T-helper 1 cell treated with Interleukin-12 subunit alpha and Interleukin-12 subunit beta and Interleukin-4 antibody, amounts not matched to agents 30 μg/mL and 1 μg/mL, for 36 hours (primary cell): ENCODE measurements around the gene EXOC4.

Experiments
- H3K27ac Mint-ChIP-seq: one replicate; pipeline ENCODE4 v1.8.0; 2021; ENCODE audit warnings: mild to moderate bottlenecking, mixed read lengths
- H3K27me3 Mint-ChIP-seq: one replicate; pipeline ENCODE4 v1.8.0; 2021; ENCODE audit warnings: low read depth, mixed read lengths
- H3K36me3 Mint-ChIP-seq: one replicate; pipeline ENCODE4 v1.8.0; 2021; ENCODE audit warnings: low read depth, mixed read lengths
- H3K4me1 Mint-ChIP-seq: one replicate; pipeline ENCODE4 v1.8.0; 2021; ENCODE audit warnings: low read depth, mixed read lengths
- H3K4me3 Mint-ChIP-seq: one replicate; pipeline ENCODE4 v1.8.0; 2021; ENCODE audit warnings: mild to moderate bottlenecking, moderate library complexity, mixed read lengths
- H3K9me3 Mint-ChIP-seq: one replicate; pipeline ENCODE4 v1.8.0; 2021; ENCODE audit warnings: mixed read lengths

Gene EXOC4

DNA sequence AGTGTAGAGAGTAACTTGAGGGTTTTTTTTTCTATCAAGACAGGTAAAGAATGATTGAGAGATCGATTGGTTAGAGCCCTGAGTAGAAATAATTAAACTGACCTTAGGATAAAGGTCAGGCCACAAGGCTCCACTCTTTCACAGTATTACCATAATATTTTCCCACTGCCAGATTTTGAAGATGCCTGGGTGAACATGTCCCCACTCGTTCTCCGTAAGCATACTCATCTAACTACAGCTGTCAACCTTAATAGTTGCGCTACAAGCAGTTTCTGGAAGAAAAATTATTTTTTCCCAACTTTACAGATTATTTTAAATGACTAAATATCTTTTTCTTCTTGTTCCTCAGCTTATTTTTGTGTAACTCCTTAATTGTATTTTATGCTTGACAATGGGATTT is 671.1 kb downstream of the EXOC4 start:
- no peaks in the 10 kb centered on the region for H3K4me1 Mint-ChIP-seq
- no peaks in the 10 kb centered on the region for H3K27me3 Mint-ChIP-seq
- no peak overlapping the region for H3K4me3 Mint-ChIP-seq
- peaks cover 3% of the 10 kb centered on the region for H3K36me3 Mint-ChIP-seq
- H3K9me3 Mint-ChIP-seq = peaks cover 19% of the 10 kb centered on the region
- H3K27ac Mint-ChIP-seq = no peak overlapping the region

DNA sequence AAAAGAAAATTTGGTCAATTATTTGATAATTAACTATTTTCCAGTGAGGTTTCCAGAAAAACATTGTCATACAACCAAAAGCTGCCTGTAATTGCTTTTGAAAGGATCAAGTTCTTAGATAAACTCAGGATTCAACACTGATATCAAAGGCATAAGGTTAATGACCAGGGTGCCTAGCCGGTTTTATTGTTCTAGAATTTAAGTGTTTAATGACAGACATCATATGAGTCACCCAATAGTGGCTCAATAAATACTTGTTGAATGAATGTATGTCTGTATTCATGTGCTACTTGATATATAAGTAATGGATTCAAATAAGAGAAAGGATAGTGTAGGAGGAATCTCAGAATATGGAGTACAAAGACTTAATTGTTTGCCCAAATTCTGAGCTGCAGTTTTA is 678.2 kb downstream of the EXOC4 start:
- Mint-ChIP-seq H3K27me3 (no peaks in the 10 kb centered on the region), H3K36me3 (no peaks in the 10 kb centered on the region), H3K4me1 (no peaks in the 10 kb centered on the region), H3K27ac (no peak overlapping the region), H3K4me3 (no peak overlapping the region), H3K9me3 (no peaks in the 10 kb centered on the region)

DNA sequence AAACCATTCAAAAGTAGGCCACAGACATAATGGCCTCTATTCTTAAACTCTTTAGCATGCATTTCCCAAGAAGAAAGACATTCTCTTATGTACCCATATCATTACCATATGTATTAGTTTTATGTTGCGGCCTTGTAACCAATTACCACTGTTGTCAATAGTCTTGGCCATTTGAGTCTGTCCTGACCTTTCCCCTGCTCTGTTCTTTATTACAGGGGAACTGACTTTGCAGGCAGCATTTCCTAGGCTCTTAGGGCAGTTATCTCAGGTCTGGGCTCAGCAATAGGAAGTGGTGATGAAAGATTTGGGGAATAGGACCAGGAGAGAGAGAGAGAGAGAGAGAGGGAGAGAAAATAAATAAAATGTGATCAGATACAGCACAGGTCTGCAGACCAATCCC is 679.7 kb downstream of the EXOC4 start:
- H3K9me3 Mint-ChIP-seq = no peaks in the 10 kb centered on the region
- H3K4me3 Mint-ChIP-seq = no peak overlapping the region
- H3K36me3 Mint-ChIP-seq = no peaks in the 10 kb centered on the region
- no peaks in the 10 kb centered on the region for H3K4me1 Mint-ChIP-seq
- no peak overlapping the region for H3K27ac Mint-ChIP-seq
- no peaks in the 10 kb centered on the region for H3K27me3 Mint-ChIP-seq

DNA sequence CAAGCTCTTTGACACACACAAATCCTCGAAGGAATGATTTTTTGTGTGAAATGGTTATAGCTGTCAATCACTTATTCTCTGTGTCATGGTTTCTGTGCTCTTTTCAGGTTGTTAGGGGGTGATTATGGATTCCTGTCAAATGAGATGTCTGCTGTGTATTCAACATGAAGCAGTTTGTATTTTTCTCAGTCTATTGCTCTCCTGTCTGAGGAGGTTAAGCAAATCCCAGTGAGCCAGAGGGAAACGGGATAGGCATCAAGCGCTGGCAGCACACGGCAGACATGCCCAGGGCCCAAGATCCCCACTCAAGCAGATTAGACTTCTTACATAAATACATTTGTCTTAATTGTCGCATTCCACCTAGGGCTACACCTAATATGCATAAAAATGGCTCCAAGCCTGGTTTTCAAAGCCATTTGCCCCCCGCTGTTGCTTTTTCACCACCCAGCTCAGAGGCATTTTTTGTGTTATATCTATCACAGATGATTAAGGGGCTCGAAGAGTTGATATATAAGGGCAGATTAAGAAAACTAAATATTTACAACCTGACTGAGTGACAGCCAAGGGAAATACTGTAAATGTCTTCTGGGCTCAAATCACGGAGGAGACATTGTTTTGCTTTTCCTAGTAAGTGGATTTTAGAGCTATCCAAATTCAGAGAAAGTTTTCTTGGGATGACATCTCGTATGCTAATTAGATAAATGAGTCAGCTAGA is 681.5 kb downstream of the EXOC4 start:
- Mint-ChIP-seq H3K27me3 (no peaks in the 10 kb centered on the region), H3K4me1 (no peaks in the 10 kb centered on the region), H3K36me3 (no peaks in the 10 kb centered on the region), H3K9me3 (no peaks in the 10 kb centered on the region), H3K4me3 (no peak overlapping the region), H3K27ac (no peak overlapping the region)

DNA sequence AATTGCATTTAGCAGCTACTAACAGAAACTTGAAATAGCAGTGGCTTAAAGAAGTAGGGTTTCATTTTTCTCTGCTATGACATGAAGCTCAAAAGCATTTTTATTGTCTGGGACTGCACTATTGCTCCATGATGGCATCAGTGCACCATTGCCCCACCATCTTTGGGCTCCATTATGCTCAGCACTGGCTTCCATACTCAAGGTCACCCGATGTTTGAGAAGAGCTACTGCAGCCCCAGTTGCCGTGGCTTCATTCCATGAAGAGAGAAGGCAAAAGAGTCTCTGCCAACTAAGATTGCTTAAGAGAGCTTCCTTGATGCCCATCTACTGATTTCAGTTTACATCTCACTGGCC is 682.1 kb downstream of the EXOC4 start:
- Mint-ChIP-seq H3K9me3 (no peaks in the 10 kb centered on the region), H3K4me3 (no peak overlapping the region), H3K36me3 (no peaks in the 10 kb centered on the region), H3K27me3 (no peaks in the 10 kb centered on the region), H3K27ac (no peak overlapping the region), H3K4me1 (no peaks in the 10 kb centered on the region)

DNA sequence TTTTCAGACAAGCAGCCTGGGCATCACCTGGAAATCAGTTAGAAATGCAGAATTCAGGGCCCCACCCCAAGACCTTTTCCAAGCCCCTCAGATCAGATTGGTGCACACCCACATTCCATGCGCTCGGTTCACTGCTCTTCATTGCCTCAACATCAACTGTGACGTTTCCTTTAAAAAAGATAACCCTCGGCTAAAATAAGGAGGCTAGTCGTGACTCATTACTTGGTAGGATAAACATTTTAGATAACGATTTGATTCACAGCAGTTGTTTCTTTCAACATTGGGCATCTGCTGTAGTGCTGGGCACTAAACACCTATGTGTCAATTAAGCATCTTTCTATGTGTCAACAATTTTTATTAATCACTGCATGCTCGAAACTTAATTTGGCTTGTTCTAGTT is 683.2 kb downstream of the EXOC4 start:
- Mint-ChIP-seq H3K27ac (no peak overlapping the region), H3K36me3 (no peaks in the 10 kb centered on the region), H3K4me3 (no peak overlapping the region), H3K9me3 (no peaks in the 10 kb centered on the region), H3K4me1 (no peaks in the 10 kb centered on the region), H3K27me3 (no peaks in the 10 kb centered on the region)

DNA sequence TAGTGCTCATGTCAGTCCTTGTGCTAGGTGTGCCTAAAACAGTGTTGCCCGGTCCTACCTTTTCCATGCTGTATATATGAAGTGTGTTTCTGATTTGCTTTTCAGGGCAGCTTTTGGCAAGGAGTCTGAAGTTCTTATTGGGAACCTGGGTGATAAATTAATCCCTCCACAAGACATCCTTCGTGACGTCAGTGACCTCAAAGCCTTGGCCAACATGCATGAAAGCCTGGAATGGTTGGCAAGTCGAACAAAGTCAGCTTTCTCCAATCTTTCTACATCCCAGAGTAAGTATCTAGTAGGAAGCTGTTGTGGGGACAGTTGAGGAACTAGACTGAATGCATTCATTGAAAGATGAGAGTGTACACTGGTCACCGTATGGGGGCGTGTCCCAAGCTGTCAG is 684.9 kb downstream of the EXOC4 start:
- H3K27ac Mint-ChIP-seq = no peak overlapping the region
- H3K9me3 Mint-ChIP-seq = no peaks in the 10 kb centered on the region
- H3K4me3 Mint-ChIP-seq = no peak overlapping the region
- no peaks in the 10 kb centered on the region for H3K36me3 Mint-ChIP-seq
- no peaks in the 10 kb centered on the region for H3K4me1 Mint-ChIP-seq
- H3K27me3 Mint-ChIP-seq = no peaks in the 10 kb centered on the region

DNA sequence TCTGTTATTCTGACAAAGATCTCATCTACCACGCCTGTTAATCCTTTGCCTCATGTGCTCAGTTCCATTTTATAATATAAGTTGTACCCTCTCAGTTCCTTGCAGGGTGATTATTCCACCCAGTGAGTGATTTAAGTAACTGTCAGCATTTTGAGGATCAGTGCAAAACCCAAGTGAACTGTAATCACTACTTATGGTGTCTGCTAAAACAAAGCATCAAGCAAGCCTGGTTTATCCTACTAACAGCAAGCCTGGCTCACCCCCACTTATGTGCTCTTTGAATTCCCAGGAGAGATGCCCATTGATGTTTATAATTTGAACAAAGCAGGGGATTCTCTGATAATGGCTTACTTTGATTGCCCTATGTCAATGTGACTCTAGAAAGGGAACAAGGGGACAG is 687.5 kb downstream of the EXOC4 start:
- no peaks in the 10 kb centered on the region for H3K27me3 Mint-ChIP-seq
- H3K4me1 Mint-ChIP-seq = no peaks in the 10 kb centered on the region
- no peak overlapping the region for H3K27ac Mint-ChIP-seq
- no peaks in the 10 kb centered on the region for H3K9me3 Mint-ChIP-seq
- H3K36me3 Mint-ChIP-seq = no peaks in the 10 kb centered on the region
- no peak overlapping the region for H3K4me3 Mint-ChIP-seq

DNA sequence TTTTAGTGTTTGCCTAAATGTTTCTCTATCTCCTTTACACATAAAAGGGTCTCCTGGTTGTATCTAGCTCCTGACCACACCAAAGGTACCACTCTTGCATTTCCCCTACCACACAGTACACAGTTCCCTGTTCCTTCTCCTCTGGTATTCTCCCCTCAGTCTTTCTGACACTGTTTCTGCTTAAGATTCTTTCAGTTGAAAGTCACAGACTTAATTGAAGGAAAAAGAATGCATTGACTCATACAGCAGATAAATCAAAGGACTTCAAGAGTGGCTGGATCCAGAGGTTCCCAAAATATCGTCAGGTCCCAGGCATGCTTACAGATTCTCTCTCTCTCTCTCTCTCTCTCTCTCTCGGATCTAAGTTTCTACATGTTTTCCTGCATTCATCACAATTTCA is 688.6 kb downstream of the EXOC4 start:
- H3K4me3 Mint-ChIP-seq = no peak overlapping the region
- no peaks in the 10 kb centered on the region for H3K4me1 Mint-ChIP-seq
- no peaks in the 10 kb centered on the region for H3K9me3 Mint-ChIP-seq
- no peak overlapping the region for H3K27ac Mint-ChIP-seq
- H3K27me3 Mint-ChIP-seq = no peaks in the 10 kb centered on the region
- no peaks in the 10 kb centered on the region for H3K36me3 Mint-ChIP-seq

DNA sequence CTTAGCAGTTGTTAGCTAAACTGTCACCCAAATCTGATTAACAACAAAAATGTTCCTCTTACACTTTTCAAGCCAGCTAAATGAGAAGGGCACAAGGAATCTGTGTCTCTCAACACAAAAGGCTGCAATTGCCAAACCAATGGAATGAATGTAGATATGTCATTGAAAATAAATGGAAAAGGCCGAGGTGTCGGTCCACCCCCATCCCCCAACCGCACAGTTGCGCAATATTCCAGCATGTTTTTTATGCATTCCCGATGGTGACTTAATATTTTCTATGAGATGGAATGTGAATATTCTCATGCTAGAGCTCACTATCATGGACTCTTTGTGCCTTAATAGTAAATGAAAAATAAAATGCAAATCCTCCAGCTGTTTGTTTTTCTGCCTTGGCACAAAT is 692.6 kb downstream of the EXOC4 start:
- H3K4me1 Mint-ChIP-seq = no peaks in the 10 kb centered on the region
- no peaks in the 10 kb centered on the region for H3K9me3 Mint-ChIP-seq
- peaks cover 1% of the 10 kb centered on the region for H3K36me3 Mint-ChIP-seq
- H3K27me3 Mint-ChIP-seq = no peaks in the 10 kb centered on the region
- no peak overlapping the region for H3K4me3 Mint-ChIP-seq
- no peak overlapping the region for H3K27ac Mint-ChIP-seq

DNA sequence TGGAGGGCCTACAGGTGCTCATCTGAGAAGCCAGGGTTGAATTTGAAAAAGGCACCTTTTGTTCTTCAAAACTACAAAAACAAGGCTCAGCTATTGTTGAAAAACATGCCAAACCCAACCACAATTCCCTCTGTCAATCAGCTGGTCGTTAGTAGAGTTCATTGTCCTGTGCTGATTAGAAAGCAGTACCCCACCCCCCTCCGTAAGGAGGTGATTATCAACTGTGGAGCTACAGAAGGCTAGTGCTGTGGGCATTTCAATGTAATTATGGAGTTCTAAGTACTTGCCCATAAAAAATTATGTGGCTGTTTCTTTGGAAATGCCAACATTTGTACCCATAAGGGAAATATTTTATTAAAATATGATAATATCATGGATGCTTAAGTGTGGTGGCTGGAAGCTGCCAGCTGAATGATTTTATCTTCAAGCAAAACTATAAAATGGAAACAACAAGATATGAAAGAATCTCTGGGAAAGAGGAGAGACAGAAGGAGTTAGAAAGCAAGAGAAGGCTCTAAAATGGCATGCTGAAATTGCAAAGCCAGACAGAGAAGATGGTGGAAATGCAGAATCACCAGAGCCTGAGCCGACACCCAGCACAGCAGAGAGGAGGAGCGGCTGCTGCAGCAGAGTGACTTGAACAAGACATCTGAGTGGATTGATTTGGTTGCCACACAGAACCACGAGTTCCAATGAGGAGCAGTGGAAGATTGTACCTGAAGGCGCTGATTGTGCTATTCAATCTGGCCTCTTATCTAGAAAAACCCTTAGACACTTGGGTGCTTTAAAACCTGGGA is 694.8 kb downstream of the EXOC4 start:
- peaks cover 6% of the 10 kb centered on the region for H3K36me3 Mint-ChIP-seq
- peaks cover 3% of the 10 kb centered on the region for H3K9me3 Mint-ChIP-seq
- no peaks in the 10 kb centered on the region for H3K4me1 Mint-ChIP-seq
- no peak overlapping the region for H3K4me3 Mint-ChIP-seq
- H3K27me3 Mint-ChIP-seq = no peaks in the 10 kb centered on the region
- H3K27ac Mint-ChIP-seq = no peak overlapping the region

DNA sequence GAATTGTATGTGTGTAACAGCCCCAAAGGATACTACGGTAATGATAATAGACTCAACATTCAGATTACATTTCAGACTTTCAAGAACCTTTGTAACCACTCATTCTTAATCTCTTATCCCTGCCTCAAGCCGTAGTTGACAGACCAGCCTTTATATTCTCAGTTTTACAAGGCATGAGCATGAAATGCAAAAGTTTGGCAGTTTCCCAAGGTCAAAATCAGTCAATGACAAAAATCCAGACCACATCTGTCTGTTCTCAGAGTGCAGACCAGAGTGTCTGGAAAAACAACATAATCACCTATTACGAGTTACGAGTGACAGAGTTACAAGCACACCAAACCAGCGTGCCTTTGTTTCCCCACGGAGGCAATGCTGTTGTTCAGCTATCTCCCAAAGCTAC is 695.7 kb downstream of the EXOC4 start:
- Mint-ChIP-seq H3K9me3 (peaks cover 6% of the 10 kb centered on the region), H3K36me3 (peaks cover 6% of the 10 kb centered on the region), H3K4me3 (no peak overlapping the region), H3K27me3 (no peaks in the 10 kb centered on the region), H3K4me1 (no peaks in the 10 kb centered on the region), H3K27ac (no peak overlapping the region)

DNA sequence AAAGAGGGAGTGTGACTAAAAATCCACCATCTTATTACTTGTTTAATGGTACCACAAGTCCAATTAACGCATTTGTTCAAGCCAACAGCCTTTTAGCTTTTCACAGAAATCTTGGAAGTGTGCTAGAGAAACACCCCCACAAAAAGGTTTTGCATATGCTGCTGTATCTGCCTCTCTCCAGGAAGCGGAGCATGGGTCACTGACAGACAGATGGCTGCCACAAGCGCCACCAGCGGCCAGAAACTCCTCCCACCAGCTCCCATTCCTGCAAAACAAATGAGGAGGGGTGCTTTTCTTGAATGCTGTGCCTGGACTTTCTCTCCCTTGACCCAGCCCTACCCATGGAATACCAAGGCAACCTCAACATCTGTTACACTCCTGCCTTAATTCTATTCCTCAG is 698.0 kb downstream of the EXOC4 start:
- no peaks in the 10 kb centered on the region for H3K27me3 Mint-ChIP-seq
- H3K36me3 Mint-ChIP-seq = peaks cover 7% of the 10 kb centered on the region
- no peak overlapping the region for H3K4me3 Mint-ChIP-seq
- no peak overlapping the region for H3K27ac Mint-ChIP-seq
- H3K9me3 Mint-ChIP-seq = peaks cover 6% of the 10 kb centered on the region
- no peaks in the 10 kb centered on the region for H3K4me1 Mint-ChIP-seq

DNA sequence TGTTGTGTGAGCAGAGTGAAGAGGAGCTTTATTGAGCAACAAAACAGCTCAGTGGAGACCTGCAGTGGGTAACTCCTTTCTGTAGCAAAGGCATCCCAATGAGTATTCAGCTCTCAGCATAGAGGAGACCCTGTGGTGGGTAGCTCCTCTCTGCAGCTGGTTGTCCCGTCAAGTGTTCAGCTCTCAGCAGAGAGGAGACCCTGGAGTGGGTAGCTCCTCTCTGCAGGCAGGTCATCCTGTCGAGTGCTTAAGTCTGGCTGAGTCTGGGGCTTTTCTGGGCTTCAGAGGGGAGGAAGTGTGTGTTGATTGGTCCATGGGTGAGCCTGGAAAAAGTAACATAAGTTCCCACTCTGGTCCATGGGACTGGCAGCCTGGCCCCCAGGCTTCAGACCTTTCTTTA is 702.3 kb downstream of the EXOC4 start:
- Mint-ChIP-seq H3K4me3 (no peak overlapping the region), H3K36me3 (peaks cover 6% of the 10 kb centered on the region), H3K4me1 (peaks cover 1% of the 10 kb centered on the region), H3K27me3 (no peaks in the 10 kb centered on the region), H3K9me3 (peaks cover 6% of the 10 kb centered on the region), H3K27ac (no peak overlapping the region)

DNA sequence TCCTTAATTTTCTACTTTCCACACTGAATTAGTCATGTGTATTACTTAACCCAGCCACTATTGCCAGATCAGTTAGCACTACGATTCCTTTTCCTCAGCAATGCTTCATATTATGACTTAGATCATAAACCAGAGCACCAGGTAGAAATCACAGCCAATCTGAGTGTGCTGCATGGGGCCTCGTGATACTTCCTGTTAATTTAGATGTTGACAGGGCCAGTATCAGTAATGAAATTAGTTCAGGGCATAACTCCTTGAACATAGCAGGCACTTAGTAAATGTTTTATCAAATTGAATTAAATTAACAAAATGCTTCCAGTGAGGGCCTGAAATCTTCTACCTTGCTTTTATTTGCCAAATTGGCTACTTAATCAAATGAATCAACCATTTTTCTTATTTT is 705.0 kb downstream of the EXOC4 start:
- H3K36me3 Mint-ChIP-seq = peaks cover 1% of the 10 kb centered on the region
- H3K27ac Mint-ChIP-seq = no peak overlapping the region
- no peaks in the 10 kb centered on the region for H3K27me3 Mint-ChIP-seq
- peaks cover 1% of the 10 kb centered on the region for H3K9me3 Mint-ChIP-seq
- H3K4me3 Mint-ChIP-seq = no peak overlapping the region
- H3K4me1 Mint-ChIP-seq = peaks cover 1% of the 10 kb centered on the region
